Esophagus mucosa (tissue), 1 donor: ENCODE measurements around the gene CCDC170. TPM values are rescaled to one million over a fixed set of nuclear protein-coding genes. Genes with fewer than 3 reads are reported as not detected.

ENCODE experiments used
- ATAC-seq: fragments of 200-7000 bp; cut with Tn5 transposase; one replicate; pipeline ENCODE4 v1.9.1; 2020
- total RNA-seq: library from RNA; stranded (reverse); gene quantifications from one replicate; pipeline ENCODE4 v1.2.4, GENCODE V29; 2023
- donor health status: DM: yes; HTN: yes; CAD: no.

The CCDC170 gene
- total RNA-seq, 1 donor from 2014 or later: 0.04 TPM

- no peak for ATAC-seq
Measured at GRCh38 chr6:151658091-151658490, 164.3 kb downstream of the CCDC170 start.

- no peak for ATAC-seq
Measured at GRCh38 chr6:151659212-151659611, 165.4 kb downstream of the CCDC170 start.

- no peak for ATAC-seq
Measured at GRCh38 chr6:151661509-151661908, 167.7 kb downstream of the CCDC170 start.

GRCh38 chr6:151661928-151662327 lies 168.1 kb downstream of the CCDC170 start:
- no peak for ATAC-seq

GRCh38 chr6:151663559-151663958 lies 169.7 kb downstream of the CCDC170 start:
- no peak for ATAC-seq

GRCh38 chr6:151664390-151664789 lies 170.6 kb downstream of the CCDC170 start:
- ATAC-seq: no peak

GRCh38 chr6:151665329-151665728 lies 171.5 kb downstream of the CCDC170 start:
- no peak for ATAC-seq

GRCh38 chr6:151666526-151666925 lies 172.7 kb downstream of the CCDC170 start:
- ATAC-seq: no peak

GRCh38 chr6:151669208-151669560 lies 175.4 kb downstream of the CCDC170 start:
- ATAC-seq: no peak

- ATAC-seq: no peak
Measured at GRCh38 chr6:151670116-151670515, 176.3 kb downstream of the CCDC170 start.

Other genes with a start within 250 kb of the CCDC170 start
- gene ZBTB2, start 102.5 kb upstream of the CCDC170 start, total RNA-seq: 5.3 TPM
- 14.2 TPM for gene RMND1, start 41.9 kb upstream of the CCDC170 start, total RNA-seq